ENCODE results near the gene KDM4B.

KDM4B gene

GRCh38 chr19:5075597-5075996 lies 106.7 kb downstream of the KDM4B start:
- no peak for DNase-seq (ENCODE audit: extremely low read depth, low read depth)
- TF ChIP-seq CTCF (IDR thresholded peaks at IDR 0.05; ENCODE audit: low read depth, low read length) = no peak

DNA sequence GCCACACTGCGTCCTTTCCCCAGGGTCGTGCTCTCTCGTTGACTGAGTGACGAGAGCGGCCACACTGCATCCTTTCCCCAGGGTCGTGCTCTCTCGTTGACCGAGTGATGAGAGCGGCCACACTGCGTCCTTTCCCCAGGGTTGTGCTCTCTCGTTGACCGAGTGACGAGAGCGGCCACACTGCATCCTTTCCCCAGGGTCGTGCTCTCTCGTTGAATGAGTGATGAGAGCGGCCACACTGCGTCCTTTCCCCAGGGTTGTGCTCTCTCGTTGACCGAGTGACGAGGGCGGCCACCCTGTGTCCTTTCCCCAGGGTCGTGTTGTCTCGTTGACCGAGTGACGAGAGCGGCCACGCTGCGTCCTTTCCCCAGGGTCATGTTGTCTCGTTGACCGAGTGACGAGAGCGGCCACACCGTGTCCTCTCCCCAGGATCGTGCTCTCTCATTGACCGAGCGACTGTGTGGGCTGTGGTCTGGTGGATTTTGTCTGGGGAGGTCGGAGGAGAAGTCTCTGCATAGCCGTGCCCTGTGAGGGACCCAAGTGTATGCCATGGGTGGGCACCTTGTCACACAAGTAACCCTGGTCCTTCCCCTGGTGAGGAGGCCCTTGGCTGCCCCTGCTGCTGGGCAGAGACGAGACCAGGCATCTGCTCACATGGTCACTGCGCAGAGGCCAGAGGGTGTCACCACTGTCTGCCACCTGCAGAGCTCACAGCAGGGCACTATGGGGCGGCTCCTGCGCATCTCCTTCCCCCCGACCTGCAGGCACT lies 107.7 kb downstream of the KDM4B start:
- no peak for TF ChIP-seq CTCF (IDR thresholded peaks at IDR 0.05; ENCODE audit: low read depth, low read length)
- no peak for DNase-seq (ENCODE audit: extremely low read depth, low read depth)

DNA sequence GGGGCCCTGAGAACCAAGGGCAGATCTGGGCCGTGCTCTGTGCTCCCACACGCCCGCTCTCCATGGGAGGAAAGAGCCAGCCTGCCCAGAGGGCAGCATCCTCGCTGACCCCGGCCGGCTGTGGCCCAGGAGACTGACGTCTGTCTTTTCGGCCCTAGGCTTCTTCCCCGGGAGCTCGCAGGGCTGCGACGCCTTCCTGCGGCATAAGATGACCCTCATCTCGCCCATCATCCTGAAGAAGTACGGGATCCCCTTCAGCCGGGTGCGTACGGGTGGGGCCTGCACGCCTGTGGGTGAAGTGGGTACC lies 108.2 kb downstream of the KDM4B start:
- no peak for DNase-seq (ENCODE audit: extremely low read depth, low read depth)
- TF ChIP-seq CTCF (IDR thresholded peaks at IDR 0.05; ENCODE audit: low read depth, low read length) = no peak

GRCh38 chr19:5078182-5078581 lies 109.3 kb downstream of the KDM4B start:
- TF ChIP-seq CTCF (IDR thresholded peaks at IDR 0.05; ENCODE audit: low read depth, low read length) = no peak
- no peak for DNase-seq (ENCODE audit: extremely low read depth, low read depth)

GRCh38 chr19:5078666-5079065 lies 109.8 kb downstream of the KDM4B start:
- no peak for TF ChIP-seq CTCF (IDR thresholded peaks at IDR 0.05; ENCODE audit: low read depth, low read length)
- no peak for DNase-seq (ENCODE audit: extremely low read depth, low read depth)

- TF ChIP-seq CTCF (IDR thresholded peaks at IDR 0.05; ENCODE audit: low read depth, low read length) = no peak
- no peak for DNase-seq (ENCODE audit: extremely low read depth, low read depth)
These were observed 110.3 kb downstream of the KDM4B start for GRCh38 chr19:5079071-5079774.

- no peak for TF ChIP-seq CTCF (IDR thresholded peaks at IDR 0.05; ENCODE audit: low read depth, low read length)
- DNase-seq (ENCODE audit: extremely low read depth, low read depth) = no peak
These were observed 111.2 kb downstream of the KDM4B start for GRCh38 chr19:5080030-5080654.

Data from AG09319 (cell line).